ENCODE measurements around the gene RBM48. TPM values are rescaled to one million over a fixed set of nuclear protein-coding genes. Genes with fewer than 3 reads are reported as not detected.
"Not testable (repeated sequence)": the region's sequence is repeated elsewhere in the genome, so short reads cannot be mapped to it uniquely, and the experiment has no call there.

The RBM48 gene
- total RNA-seq, 1 donor from 2014 or later, result 9.7 TPM

GRCh38 chr7:92528958-92529264, 316 bp downstream of the RBM48 start:
- intact Hi-C loops (cut with DNase I), result loop anchor here (1.0 kb wide), 1 partner anchor 61 kb away; the partner anchor contains the start of gene FAM133B
- DNase-seq (ENCODE audit: low spot score), result no peak

DNA sequence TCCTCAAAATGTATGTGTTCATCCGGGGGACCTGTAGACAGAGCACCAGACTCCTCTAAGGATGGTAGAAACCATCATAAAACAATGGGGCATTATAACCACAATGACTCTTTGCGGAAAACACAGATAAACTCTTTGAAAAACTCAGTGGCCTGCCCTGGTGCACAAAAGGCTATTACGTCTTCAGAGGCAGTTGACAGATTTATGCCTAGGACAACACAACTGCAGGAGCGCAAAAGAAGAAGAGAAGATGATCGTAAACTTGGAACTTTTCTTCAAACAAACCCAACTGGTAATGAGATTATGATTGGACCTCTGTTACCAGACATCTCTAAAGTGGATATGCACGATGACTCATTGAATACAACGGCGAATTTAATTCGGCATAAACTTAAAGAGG, 6.0 kb downstream of the RBM48 start:
- intact Hi-C loops (cut with DNase I), result no loop called here

GRCh38 chr7:92543542-92543941, 14.9 kb downstream of the RBM48 start:
- DNase-seq (ENCODE audit: low spot score); intact Hi-C loops (cut with DNase I): not testable (repeated sequence)

More for the DNA sequence above, 6.0 kb downstream of the RBM48 start:
- no peak for DNase-seq (ENCODE audit: low spot score)

DNA sequence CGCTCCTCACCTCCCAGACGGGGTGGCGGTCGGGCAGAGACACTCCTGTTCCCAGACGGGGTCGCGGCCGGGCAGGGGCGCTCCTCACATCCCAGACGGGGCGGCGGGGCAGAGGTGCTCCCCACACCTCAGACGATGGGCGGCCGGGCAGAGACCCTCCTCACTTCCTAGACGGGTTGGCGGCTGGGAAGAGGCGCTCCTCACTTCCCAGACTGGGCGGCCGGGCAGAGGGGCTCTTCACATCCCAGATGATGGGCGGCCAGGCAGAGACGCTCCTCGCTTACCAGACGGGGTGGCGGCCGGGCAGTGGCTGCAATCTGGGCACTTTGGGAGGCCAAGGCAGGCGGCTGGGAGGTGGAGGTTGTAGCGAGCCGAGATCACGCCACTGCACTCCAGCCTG, 16.5 kb downstream of the RBM48 start:
- intact Hi-C loops (cut with DNase I), result not testable (repeated sequence)

GRCh38 chr7:92546856-92547497, 18.4 kb downstream of the RBM48 start:
- no peak for DNase-seq (ENCODE audit: low spot score)
- intact Hi-C loops (cut with DNase I), result no loop called here

More for the DNA sequence above, 16.5 kb downstream of the RBM48 start:
- not testable (repeated sequence) for DNase-seq (ENCODE audit: low spot score)

DNA sequence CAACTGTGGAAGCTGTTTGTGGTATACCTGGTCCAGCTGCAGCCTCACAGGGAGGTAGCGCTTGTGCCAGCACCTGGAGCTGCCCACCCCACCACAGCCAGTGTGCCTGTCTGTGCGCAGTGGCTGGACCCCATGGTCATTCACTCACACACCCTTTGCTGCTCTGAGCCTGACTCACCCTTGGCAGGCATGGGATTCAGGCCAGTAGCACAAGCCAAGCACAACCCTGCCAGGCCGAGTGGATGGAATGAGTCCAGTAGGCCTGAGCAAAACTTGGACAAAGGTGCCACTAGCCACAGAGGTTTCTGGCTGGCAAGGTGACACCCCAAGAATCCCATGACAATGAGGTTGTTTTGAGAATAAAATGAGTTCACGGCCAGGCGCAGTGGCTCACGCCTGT, 19.0 kb downstream of the RBM48 start:
- intact Hi-C loops (cut with DNase I), result no loop called here
- no peak for DNase-seq (ENCODE audit: low spot score)

- intact Hi-C loops (cut with DNase I), result no loop called here
- DNase-seq (ENCODE audit: low spot score), result no peak
Measured at GRCh38 chr7:92550194-92550593, 21.6 kb downstream of the RBM48 start.

GRCh38 chr7:92557249-92557648, 28.7 kb downstream of the RBM48 start:
- intact Hi-C loops (cut with DNase I), result no loop called here
- no peak for DNase-seq (ENCODE audit: low spot score)

- intact Hi-C loops (cut with DNase I), result no loop called here
- no peak for DNase-seq (ENCODE audit: low spot score)
Measured at GRCh38 chr7:92557808-92558362, 29.3 kb downstream of the RBM48 start.

GRCh38 chr7:92560602-92561001, 32.0 kb downstream of the RBM48 start:
- no peak for DNase-seq (ENCODE audit: low spot score)
- intact Hi-C loops (cut with DNase I), result no loop called here

DNA sequence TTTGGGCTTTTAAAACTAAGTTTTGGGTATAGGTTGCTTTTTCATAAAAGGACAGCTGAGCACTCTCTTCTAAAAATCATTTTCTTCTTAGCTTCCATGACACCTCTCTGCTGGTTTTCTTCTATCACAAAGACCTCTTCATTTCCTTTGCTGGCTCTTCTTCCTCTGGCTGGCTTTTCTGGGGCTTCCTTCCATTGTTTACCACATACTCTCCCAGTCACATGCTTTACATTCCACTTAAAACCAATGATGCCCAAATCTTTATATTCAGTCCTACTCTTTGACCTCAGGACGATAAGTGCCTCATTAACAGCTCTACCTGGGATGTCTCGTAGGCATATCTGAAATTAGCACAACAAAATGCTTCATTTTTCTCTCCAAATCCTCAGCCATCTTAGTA, 34.8 kb downstream of the RBM48 start:
- DNase-seq (ENCODE audit: low spot score), result no peak
- intact Hi-C loops (cut with DNase I), result no loop called here

GRCh38 chr7:92567460-92567859, 38.9 kb downstream of the RBM48 start:
- no peak for DNase-seq (ENCODE audit: low spot score)
- intact Hi-C loops (cut with DNase I), result no loop called here

- DNase-seq (ENCODE audit: low spot score), result no peak
- intact Hi-C loops (cut with DNase I), result no loop called here
Measured at GRCh38 chr7:92569137-92569536, 40.5 kb downstream of the RBM48 start.

DNA sequence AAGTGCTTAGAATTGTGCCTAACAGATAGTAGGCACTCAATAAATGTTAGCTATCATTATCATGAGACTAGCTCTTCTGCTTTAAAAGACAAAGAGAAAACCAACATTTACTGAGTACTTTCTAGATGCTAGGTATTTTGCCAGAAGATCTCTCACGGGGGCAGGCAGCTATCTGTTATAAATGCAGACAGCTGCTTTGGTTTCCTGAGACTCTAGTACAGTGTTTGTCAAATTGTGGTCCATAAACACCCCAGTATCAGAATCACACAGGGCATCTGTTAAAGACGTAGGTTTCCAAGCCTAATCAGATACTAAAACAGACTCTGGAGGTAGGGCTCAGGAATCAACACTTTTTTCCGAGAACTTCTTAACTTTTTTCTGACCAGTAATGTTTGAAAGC, 47.7 kb downstream of the RBM48 start:
- no peak for DNase-seq (ENCODE audit: low spot score)
- intact Hi-C loops (cut with DNase I), result no loop called here

DNA sequence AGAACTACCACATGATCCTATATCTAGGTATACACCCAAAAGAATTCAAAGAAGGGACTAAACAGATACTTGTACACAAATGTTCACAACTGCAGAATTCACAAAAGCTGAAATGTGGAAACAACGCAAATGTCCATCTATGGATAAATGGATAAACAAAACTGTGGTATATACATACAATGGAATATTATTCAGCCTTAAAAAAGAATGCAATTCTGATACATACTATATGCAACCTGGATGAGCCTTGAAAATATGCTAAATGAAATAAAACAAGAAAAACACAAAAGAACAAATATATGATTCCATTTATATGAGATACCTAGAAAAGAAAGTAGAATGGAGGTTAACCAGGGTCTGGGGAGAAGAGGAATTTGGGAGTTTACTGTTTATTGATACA, 54.4 kb downstream of the RBM48 start:
- intact Hi-C loops (cut with DNase I), result no loop called here
- no peak for DNase-seq (ENCODE audit: low spot score)

GRCh38 chr7:92584953-92585352, 56.4 kb downstream of the RBM48 start:
- no peak for DNase-seq (ENCODE audit: low spot score)
- intact Hi-C loops (cut with DNase I), result no loop called here

DNA sequence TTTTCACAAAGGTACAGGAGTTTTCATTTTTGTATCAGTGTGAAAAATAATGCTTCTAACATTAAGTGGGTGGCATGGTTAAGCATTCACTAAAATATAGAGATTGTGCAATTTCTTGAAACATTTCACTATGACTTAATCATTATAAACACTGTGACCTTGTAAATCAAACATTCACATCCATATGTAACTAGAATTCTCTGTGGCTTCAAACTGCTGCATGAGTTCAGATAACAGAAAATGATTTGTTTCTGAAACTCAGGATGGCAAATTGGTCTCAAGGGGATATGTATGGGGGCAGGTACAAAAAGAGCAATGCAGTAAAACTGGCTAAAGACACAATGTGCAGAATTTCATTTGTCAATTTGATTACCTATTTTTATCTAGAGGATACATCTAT, 57.8 kb downstream of the RBM48 start:
- DNase-seq (ENCODE audit: low spot score), result no peak
- intact Hi-C loops (cut with DNase I), result no loop called here

DNA sequence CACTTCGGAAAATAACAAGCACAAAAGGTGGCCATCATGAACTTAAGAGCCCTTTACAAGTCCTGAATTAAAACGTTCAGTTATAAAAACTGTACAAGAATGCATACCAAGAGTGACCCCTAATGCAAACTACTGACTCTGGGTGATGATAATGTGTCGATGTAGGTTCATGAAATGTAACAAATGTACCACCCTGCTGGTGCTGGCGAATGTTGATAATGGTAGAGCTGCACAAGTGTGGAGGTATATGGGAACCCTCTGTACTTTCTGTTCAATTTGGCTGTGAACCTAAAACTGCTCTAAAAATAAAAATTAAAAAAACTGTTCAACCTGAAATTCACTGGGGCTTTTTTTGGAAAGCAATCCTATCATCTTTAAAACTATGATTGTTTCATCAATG, 58.2 kb downstream of the RBM48 start:
- DNase-seq (ENCODE audit: low spot score), result no peak
- intact Hi-C loops (cut with DNase I), result no loop called here
